ENCODE results near the gene PRKD1.
"Not testable (repeated sequence)": the region's sequence is repeated elsewhere in the genome, so short reads cannot be mapped to it uniquely, and the experiment has no call there.

The PRKD1 gene

DNA sequence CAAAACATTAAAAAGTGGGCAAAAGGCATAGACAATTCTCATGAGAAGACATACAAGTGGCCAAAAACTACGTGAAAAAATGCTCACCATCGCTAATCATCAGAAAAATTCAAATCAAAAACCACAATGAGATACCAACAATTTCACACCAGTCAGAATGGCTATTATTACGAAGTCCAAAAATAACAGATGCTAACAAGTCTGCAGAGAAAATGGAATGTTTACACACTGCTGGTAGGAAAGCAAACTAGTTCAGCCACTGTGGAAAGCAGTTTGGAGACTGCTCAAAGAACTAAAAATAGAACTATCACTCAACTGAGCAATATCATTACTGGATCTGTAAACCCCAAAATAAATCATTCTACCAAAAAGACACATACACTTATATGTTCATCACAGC lies 76.2 kb downstream of the PRKD1 start:
- Histone ChIP-seq H3K36me3 (ENCODE audit: control insufficient read depth, insufficient read depth, low read length) (no peaks in the 10 kb centered on the region), H3K4me3 (ENCODE audit: low read length) (no peak overlapping the region), H3K4me1 (ENCODE audit: control insufficient read depth, insufficient read depth, low read length) (no peaks in the 10 kb centered on the region), H3K27me3 (ENCODE audit: control insufficient read depth, insufficient read depth, low read length) (peaks cover 30% of the 10 kb centered on the region), H3K9me3 (ENCODE audit: control insufficient read depth, low read length) (peaks cover 5% of the 10 kb centered on the region), H3K9ac (ENCODE audit: low read length) (no peak overlapping the region)

DNA sequence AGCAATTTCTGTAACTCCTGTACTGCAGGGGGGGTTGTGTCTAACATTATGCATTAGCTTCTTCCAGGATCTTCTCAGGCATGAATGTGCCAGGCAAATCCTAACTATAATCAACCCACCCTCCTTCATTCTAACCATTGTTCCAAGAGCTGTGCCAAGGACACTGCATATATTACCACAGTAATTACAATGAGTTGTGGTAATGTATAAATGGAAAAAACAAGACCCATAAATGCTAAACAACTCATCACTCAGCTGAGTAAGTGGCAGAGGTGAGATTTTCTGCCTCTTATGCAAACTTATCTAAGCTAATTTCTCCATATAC lies 80.6 kb downstream of the PRKD1 start:
- no peaks in the 10 kb centered on the region for H3K9me3 ChIP-seq (ENCODE audit: control insufficient read depth, low read length)
- H3K36me3 ChIP-seq (ENCODE audit: control insufficient read depth, insufficient read depth, low read length): no peaks in the 10 kb centered on the region
- H3K4me1 ChIP-seq (ENCODE audit: control insufficient read depth, insufficient read depth, low read length): no peaks in the 10 kb centered on the region
- H3K4me3 ChIP-seq (ENCODE audit: low read length): no peak overlapping the region
- no peak overlapping the region for H3K9ac ChIP-seq (ENCODE audit: low read length)
- H3K27me3 ChIP-seq (ENCODE audit: control insufficient read depth, insufficient read depth, low read length): peaks cover 23% of the 10 kb centered on the region

DNA sequence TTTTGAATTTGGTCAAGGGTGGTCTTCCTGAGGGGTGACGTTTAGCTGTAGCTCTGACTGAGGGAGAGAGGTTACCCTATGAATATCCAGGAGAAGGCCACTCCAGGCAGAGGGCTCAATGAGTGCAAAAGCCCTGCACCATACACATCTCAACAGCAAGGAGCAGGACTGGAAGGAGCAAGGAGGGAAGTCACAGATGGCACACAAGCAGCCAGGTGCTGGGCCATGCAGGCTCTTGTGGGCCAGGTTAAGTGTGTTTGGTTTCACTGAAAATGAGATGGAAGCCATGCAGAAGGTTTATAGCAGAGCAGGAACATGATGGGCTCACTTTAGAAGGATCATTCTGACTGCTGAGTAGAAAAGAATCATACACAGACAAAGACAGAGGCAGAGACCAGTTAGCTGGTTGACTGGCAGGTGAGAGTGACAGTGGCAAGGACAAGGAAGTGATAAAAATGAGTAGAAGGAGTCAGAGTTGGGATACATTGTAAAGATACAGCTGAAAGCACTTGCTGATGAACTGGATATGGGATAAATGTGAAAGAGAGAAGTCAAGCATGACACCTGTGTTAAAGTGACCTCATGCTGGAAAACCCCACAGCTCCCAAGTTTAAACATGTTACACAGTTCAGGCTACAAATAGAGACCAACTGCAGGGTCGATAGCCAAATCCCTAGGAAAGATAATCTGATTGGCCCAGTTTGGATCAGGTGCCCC lies 81.2 kb downstream of the PRKD1 start:
- Histone ChIP-seq H3K36me3 (ENCODE audit: control insufficient read depth, insufficient read depth, low read length) (no peaks in the 10 kb centered on the region), H3K27me3 (ENCODE audit: control insufficient read depth, insufficient read depth, low read length) (peaks cover 23% of the 10 kb centered on the region), H3K4me3 (ENCODE audit: low read length) (no peak overlapping the region), H3K9ac (ENCODE audit: low read length) (no peak overlapping the region), H3K9me3 (ENCODE audit: control insufficient read depth, low read length) (no peaks in the 10 kb centered on the region), H3K4me1 (ENCODE audit: control insufficient read depth, insufficient read depth, low read length) (no peaks in the 10 kb centered on the region)

DNA sequence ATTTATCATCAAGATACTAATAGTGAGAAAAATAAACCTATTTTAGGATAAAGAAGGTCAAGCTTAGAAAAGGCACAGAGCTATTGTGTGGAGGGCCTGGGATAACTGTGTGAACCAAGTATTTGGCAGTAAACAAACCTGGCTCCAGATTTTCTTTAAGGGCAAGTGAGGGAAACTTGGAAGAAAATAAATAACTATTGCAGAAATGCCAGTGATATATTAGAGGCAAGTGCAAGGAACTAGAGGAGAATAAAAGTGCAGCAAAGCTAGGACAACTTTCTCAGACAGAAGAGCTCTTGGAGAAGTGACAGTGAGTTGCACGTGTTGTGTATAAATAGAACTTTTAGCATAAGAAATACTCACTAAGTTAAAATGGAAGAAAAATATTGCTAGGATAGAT lies 83.7 kb downstream of the PRKD1 start:
- no peaks in the 10 kb centered on the region for H3K36me3 ChIP-seq (ENCODE audit: control insufficient read depth, insufficient read depth, low read length)
- no peak overlapping the region for H3K9ac ChIP-seq (ENCODE audit: low read length)
- H3K4me3 ChIP-seq (ENCODE audit: low read length): no peak overlapping the region
- no peaks in the 10 kb centered on the region for H3K9me3 ChIP-seq (ENCODE audit: control insufficient read depth, low read length)
- peaks cover 15% of the 10 kb centered on the region for H3K27me3 ChIP-seq (ENCODE audit: control insufficient read depth, insufficient read depth, low read length)
- H3K4me1 ChIP-seq (ENCODE audit: control insufficient read depth, insufficient read depth, low read length): no peaks in the 10 kb centered on the region

DNA sequence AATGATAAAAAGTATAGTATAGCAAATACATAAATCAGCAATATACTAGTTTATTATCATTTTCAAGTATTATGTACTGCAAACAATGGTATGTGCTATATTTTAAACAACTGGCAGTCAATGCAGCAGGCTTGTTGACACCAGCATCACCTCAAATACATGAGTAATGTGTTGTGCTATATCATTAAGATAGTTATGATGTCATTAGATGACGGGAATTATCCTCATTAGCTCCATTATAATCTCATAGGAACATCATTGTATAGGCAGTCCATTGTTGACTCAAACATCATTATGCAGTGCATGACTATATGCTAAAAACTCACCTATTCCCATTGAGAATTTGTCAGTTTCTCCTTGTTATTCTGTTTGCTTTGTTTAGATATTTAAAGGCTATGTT lies 85.4 kb downstream of the PRKD1 start:
- Histone ChIP-seq H3K9me3 (ENCODE audit: control insufficient read depth, low read length) (no peaks in the 10 kb centered on the region), H3K36me3 (ENCODE audit: control insufficient read depth, insufficient read depth, low read length) (no peaks in the 10 kb centered on the region), H3K27me3 (ENCODE audit: control insufficient read depth, insufficient read depth, low read length) (peaks cover 7% of the 10 kb centered on the region), H3K9ac (ENCODE audit: low read length) (no peak overlapping the region), H3K4me3 (ENCODE audit: low read length) (no peak overlapping the region), H3K4me1 (ENCODE audit: control insufficient read depth, insufficient read depth, low read length) (no peaks in the 10 kb centered on the region)

DNA sequence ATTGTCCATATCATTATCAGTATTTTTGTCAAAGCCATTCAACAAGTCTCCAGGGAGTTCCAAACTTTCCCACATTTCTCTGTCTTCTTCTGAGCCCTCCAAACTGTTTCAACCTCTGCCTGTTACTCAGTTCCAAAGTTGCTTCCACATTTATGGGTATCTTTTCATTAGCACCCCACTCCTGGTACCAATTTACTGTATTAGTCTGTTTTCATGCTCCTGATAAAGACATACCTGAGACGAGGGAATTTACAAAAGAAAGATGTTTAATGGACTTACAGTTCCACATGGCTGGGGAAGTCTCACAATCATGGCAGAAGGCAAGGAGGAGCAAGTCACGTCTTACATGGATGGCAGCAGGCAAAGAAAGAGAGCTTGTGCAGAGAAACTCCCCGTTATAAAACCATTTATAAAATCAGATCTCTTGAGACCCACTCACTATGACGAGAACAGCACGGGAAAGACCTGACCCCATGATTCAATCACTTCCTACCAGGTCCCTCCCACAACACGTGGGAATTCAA lies 87.2 kb downstream of the PRKD1 start:
- not testable (repeated sequence) for H3K4me1 ChIP-seq (ENCODE audit: control insufficient read depth, insufficient read depth, low read length); H3K9me3 ChIP-seq (ENCODE audit: control insufficient read depth, low read length); H3K4me3 ChIP-seq (ENCODE audit: low read length); H3K9ac ChIP-seq (ENCODE audit: low read length); H3K27me3 ChIP-seq (ENCODE audit: control insufficient read depth, insufficient read depth, low read length); H3K36me3 ChIP-seq (ENCODE audit: control insufficient read depth, insufficient read depth, low read length)

DNA sequence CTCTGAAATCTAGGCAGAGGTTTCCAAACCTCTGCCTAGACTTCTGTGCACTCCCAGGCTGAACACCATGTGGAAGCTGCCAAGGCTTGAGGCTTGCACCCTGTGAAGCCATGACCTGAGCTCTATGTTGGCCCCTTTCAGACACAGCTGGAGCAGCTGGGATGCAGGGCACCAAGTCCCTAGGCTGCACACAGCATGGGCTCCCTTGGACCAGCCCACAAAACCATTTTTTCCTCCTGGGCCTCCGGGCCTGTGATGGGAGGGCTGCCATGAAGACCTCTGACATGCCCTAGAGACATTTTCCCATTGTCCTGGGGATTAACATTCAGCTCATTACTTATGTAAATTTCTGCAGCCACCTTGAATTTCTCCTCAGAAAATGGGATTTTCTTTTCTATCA lies 88.0 kb downstream of the PRKD1 start:
- H3K9me3 ChIP-seq (ENCODE audit: control insufficient read depth, low read length); H3K4me1 ChIP-seq (ENCODE audit: control insufficient read depth, insufficient read depth, low read length); H3K27me3 ChIP-seq (ENCODE audit: control insufficient read depth, insufficient read depth, low read length); H3K4me3 ChIP-seq (ENCODE audit: low read length); H3K9ac ChIP-seq (ENCODE audit: low read length); H3K36me3 ChIP-seq (ENCODE audit: control insufficient read depth, insufficient read depth, low read length): not testable (repeated sequence)

DNA sequence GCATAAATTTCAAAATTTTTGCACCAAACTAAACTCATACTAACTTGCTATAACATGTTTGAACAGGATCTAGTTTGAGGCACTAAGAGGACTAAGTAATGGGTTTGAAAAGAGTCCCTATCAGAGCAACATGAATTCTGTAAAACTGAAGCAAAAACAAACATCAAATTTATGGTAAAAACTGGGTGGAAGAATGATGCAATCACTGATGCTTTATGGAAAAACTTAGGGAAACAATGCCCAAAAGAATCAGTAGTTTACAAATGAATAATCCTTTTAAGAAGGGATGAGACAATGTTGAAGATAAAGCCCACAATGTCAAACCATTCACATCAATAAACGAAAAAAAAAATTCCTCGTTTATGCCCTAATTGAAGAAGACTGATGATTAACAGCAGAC lies 88.9 kb downstream of the PRKD1 start:
- no peaks in the 10 kb centered on the region for H3K9me3 ChIP-seq (ENCODE audit: control insufficient read depth, low read length)
- no peak overlapping the region for H3K9ac ChIP-seq (ENCODE audit: low read length)
- no peaks in the 10 kb centered on the region for H3K27me3 ChIP-seq (ENCODE audit: control insufficient read depth, insufficient read depth, low read length)
- no peak overlapping the region for H3K4me3 ChIP-seq (ENCODE audit: low read length)
- H3K4me1 ChIP-seq (ENCODE audit: control insufficient read depth, insufficient read depth, low read length): no peaks in the 10 kb centered on the region
- H3K36me3 ChIP-seq (ENCODE audit: control insufficient read depth, insufficient read depth, low read length): no peaks in the 10 kb centered on the region

DNA sequence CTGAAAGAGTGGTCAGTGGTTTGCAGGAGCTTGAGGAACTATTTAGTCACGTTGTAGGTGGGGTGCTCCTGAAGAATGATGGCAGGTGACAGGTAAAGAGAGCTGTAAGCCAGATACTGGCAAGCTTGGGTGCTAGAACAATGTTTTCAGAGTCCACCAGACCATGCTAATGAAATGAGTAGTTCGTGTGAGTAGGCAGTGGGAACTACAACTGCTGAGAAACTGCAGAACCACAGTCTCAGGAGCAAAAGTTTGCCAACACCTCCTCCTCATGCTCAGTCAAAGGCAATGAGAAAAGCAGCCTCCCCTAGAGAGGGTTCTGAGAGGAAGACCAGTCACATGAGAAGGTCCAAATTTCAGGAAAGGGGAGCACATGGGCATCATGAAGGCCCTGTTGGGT lies 91.3 kb downstream of the PRKD1 start:
- no peaks in the 10 kb centered on the region for H3K36me3 ChIP-seq (ENCODE audit: control insufficient read depth, insufficient read depth, low read length)
- H3K4me3 ChIP-seq (ENCODE audit: low read length): no peak overlapping the region
- H3K9ac ChIP-seq (ENCODE audit: low read length): no peak overlapping the region
- H3K9me3 ChIP-seq (ENCODE audit: control insufficient read depth, low read length): no peaks in the 10 kb centered on the region
- H3K27me3 ChIP-seq (ENCODE audit: control insufficient read depth, insufficient read depth, low read length): no peaks in the 10 kb centered on the region
- H3K4me1 ChIP-seq (ENCODE audit: control insufficient read depth, insufficient read depth, low read length): no peaks in the 10 kb centered on the region

DNA sequence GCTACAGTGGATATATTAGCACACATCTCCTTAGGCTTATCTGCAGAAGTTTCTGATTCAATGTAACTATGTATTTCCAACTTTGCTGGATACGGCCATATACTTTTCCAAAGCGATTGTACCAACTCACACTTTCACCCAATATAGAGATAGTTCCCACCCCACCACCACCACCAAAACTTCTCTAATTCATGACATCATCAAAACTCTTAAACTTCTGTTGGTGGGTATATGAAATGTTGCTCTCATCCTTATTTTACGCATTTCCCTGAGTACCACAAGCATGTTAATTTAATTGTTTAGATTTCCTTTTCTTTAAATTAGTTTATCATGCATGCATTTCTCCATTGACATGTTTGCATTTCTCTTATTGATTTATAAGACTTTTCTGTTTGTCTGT lies 95.6 kb downstream of the PRKD1 start:
- H3K9ac ChIP-seq (ENCODE audit: low read length): no peak overlapping the region
- no peaks in the 10 kb centered on the region for H3K9me3 ChIP-seq (ENCODE audit: control insufficient read depth, low read length)
- H3K27me3 ChIP-seq (ENCODE audit: control insufficient read depth, insufficient read depth, low read length): no peaks in the 10 kb centered on the region
- H3K4me1 ChIP-seq (ENCODE audit: control insufficient read depth, insufficient read depth, low read length): no peaks in the 10 kb centered on the region
- H3K4me3 ChIP-seq (ENCODE audit: low read length): no peak overlapping the region
- no peaks in the 10 kb centered on the region for H3K36me3 ChIP-seq (ENCODE audit: control insufficient read depth, insufficient read depth, low read length)

DNA sequence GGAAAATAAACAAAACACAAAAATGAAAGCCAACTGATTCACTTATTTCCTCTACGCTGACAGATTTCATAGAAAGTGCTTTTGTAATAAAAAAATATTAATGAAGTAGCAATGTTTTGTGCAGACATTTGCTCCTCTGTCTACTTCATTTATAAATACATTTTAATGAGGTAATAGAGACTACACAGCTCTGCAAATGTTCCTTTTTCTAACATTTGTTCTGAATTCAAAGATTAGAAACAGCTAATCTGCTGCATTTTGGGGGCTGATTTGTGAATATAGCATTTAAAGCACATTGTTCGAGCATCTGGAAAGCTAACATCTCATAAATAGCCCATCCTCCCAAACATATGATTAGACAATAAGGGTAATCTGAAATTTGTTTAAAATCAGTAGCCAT lies 97.8 kb downstream of the PRKD1 start:
- Histone ChIP-seq H3K4me1 (ENCODE audit: control insufficient read depth, insufficient read depth, low read length) (no peaks in the 10 kb centered on the region), H3K9me3 (ENCODE audit: control insufficient read depth, low read length) (no peaks in the 10 kb centered on the region), H3K36me3 (ENCODE audit: control insufficient read depth, insufficient read depth, low read length) (no peaks in the 10 kb centered on the region), H3K27me3 (ENCODE audit: control insufficient read depth, insufficient read depth, low read length) (no peaks in the 10 kb centered on the region), H3K9ac (ENCODE audit: low read length) (no peak overlapping the region), H3K4me3 (ENCODE audit: low read length) (no peak overlapping the region)

DNA sequence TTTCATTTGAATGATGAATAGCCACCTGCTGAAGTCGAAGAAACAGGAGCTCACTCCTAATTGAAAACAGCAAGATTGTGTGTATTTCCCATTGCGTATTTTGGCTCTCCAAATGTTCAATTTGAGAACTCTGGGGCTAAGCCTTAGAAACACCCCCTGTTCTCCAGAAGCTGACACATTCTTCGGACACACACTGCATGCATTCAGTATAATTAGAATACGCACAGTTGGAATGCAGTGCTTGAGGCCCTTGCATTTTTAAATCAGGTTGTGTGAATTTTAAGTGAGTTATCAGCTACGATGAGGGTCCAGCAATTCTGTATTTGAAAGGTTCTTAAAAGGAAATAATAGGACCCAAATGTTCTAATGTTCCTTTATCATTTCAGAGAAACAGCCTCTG lies 103.8 kb downstream of the PRKD1 start:
- H3K27me3 ChIP-seq (ENCODE audit: control insufficient read depth, insufficient read depth, low read length): no peaks in the 10 kb centered on the region
- no peak overlapping the region for H3K9ac ChIP-seq (ENCODE audit: low read length)
- H3K4me3 ChIP-seq (ENCODE audit: low read length): no peak overlapping the region
- no peaks in the 10 kb centered on the region for H3K9me3 ChIP-seq (ENCODE audit: control insufficient read depth, low read length)
- no peaks in the 10 kb centered on the region for H3K4me1 ChIP-seq (ENCODE audit: control insufficient read depth, insufficient read depth, low read length)
- no peaks in the 10 kb centered on the region for H3K36me3 ChIP-seq (ENCODE audit: control insufficient read depth, insufficient read depth, low read length)

DNA sequence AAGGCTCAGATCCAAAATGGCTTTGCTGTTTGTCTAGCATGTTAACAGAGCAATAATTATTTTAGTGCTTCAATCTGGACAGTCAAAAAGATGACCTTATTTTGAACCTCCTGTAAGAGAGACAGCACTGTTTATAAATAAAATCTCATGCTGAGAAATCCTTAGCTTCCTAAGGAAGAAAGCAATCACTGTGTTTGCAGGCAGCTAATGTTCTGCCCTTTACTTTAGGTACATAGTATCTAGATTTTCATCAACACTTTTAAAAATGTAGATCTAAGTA lies 105.3 kb downstream of the PRKD1 start:
- Histone ChIP-seq H3K36me3 (ENCODE audit: control insufficient read depth, insufficient read depth, low read length) (no peaks in the 10 kb centered on the region), H3K27me3 (ENCODE audit: control insufficient read depth, insufficient read depth, low read length) (no peaks in the 10 kb centered on the region), H3K4me3 (ENCODE audit: low read length) (no peak overlapping the region), H3K9me3 (ENCODE audit: control insufficient read depth, low read length) (no peaks in the 10 kb centered on the region), H3K4me1 (ENCODE audit: control insufficient read depth, insufficient read depth, low read length) (no peaks in the 10 kb centered on the region), H3K9ac (ENCODE audit: low read length) (no peak overlapping the region)

Data from mucosa of stomach (tissue), 1 donor.